Right atrium auricular region (tissue), 2 donors: Measurements from ENCODE around the gene SUFU. TPM values are rescaled to one million over a fixed set of nuclear protein-coding genes. Genes with fewer than 3 reads are reported as not detected.
"Not testable (repeated sequence)": the region's sequence is repeated elsewhere in the genome, so short reads cannot be mapped to it uniquely, and the experiment has no call there.

Source experiments
- DNase-seq: peaks from one replicate; pipeline ENCODE4 v3.0.0-alpha.2; 2019; ENCODE audit warnings: low spot score
- H3K27ac ChIP-seq, 2 donors: fragments of 200-600 bp; sonication (generic); 1 replicate in 1 of 2; 2 replicates in 1 of 2; pipeline ENCODE4 v1.5.1; 2016 to 2019
- H3K27me3 ChIP-seq, 2 donors: fragments of 200-600 bp; sonication (generic); one replicate each; pipeline versions ENCODE4 v1.5.1 to v1.6.0; 2017 to 2019
- H3K36me3 ChIP-seq: fragments of 200-600 bp; sonication (generic); one replicate; pipeline ENCODE4 v1.5.1; 2016
- H3K4me1 ChIP-seq, 2 donors: fragments of 200-600 bp; sonication (generic); one replicate each; pipeline versions ENCODE4 v1.5.1 to v1.6.0; 2017 to 2019
- H3K4me3 ChIP-seq, 2 donors: fragments of 200-600 bp; sonication (generic); 1 replicate in 1 of 2; 2 replicates in 1 of 2; pipeline ENCODE4 v1.5.1; 2017 to 2019; ENCODE audit warnings: mild to moderate bottlenecking in 1 of 2, moderate library complexity in 1 of 2
- H3K9me3 ChIP-seq, 2 donors: fragments of 200-600 bp; sonication (generic); one replicate each; pipeline ENCODE4 v1.5.1; 2019
- total RNA-seq, 2 donors: library from RNA; depleted of rRNA; stranded (reverse); fragments of >200 nt; gene quantifications; one replicate each; pipeline ENCODE4 v1.1.0, GENCODE V29; 2016
- TF ChIP-seq, protein P1 (sequence below), 2 donors: fragments of 200-600 bp; sonication (generic); IDR thresholded peaks; one replicate each; pipeline ENCODE4 v1.5.1; 2019; ENCODE audit warnings: antibody characterized with exemption in 2 of 2

Gene SUFU
- total RNA-seq, 2 donors from 2014 or later, result 4.9 to 6.4 TPM

DNA sequence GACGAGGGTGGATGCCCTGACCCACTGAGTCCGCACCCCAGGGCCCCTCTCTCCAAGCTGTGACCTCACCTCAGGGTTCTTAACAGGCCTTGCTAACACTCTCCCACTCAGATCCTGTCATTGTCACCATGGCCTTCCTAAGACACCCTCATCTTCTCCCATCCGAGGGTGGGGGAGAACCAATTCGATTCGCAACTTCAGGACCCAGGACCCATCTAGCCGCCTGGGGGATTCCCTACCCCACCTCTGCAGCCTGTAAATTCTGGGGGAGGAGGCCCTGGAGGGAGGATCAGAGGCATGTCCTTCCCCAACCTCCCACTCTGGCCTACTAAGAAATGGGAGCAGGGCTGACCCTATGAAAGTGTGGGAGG, 157.9 kb downstream of the SUFU start:
- H3K27ac ChIP-seq, result peak overlapping the region in 1 of 2 donors; percentile 13
- H3K4me3 ChIP-seq, result peak overlapping the region in 1 of 2 donors; percentile 6
- peaks cover 0 to 35% of the 10 kb centered on the region in 2 donors for H3K4me1 ChIP-seq
- peaks cover 21% of the 10 kb centered on the region for H3K36me3 ChIP-seq
- DNase-seq, result no peak
- H3K27me3 ChIP-seq, result no peaks in the 10 kb centered on the region
- H3K9me3 ChIP-seq, result no peaks in the 10 kb centered on the region
- TF ChIP-seq, protein P1, sequence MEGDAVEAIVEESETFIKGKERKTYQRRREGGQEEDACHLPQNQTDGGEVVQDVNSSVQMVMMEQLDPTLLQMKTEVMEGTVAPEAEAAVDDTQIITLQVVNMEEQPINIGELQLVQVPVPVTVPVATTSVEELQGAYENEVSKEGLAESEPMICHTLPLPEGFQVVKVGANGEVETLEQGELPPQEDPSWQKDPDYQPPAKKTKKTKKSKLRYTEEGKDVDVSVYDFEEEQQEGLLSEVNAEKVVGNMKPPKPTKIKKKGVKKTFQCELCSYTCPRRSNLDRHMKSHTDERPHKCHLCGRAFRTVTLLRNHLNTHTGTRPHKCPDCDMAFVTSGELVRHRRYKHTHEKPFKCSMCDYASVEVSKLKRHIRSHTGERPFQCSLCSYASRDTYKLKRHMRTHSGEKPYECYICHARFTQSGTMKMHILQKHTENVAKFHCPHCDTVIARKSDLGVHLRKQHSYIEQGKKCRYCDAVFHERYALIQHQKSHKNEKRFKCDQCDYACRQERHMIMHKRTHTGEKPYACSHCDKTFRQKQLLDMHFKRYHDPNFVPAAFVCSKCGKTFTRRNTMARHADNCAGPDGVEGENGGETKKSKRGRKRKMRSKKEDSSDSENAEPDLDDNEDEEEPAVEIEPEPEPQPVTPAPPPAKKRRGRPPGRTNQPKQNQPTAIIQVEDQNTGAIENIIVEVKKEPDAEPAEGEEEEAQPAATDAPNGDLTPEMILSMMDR (IDR thresholded peaks at IDR 0.05), result no peak

DNA sequence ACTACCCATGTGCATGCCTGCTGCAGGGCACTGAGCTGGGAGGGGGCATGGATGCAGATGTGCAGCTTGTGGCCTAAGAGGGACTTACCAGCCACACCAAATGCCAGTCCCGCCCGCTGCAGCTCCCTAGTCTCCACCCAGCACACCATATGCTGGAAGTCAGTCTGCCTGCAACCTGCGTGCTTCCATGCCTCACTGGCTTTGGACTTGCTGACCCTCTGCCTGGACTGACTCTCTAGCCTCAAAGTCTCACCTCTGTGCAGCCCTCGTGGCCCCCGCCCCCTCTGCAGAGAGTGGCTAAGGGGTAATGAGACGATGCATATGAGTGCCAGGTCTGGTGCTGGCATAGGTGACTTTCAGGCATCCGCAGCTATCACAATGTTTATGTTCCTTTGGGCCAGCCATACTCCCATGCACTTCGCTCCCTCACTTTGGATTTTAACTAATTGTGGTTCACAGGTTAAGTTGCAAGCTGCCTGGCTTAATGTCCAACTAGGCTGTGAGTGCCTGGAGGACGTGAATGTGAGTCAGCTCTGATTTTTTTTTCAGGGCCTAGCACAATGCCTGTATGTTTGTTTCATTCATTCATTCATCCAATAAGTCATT, 162.2 kb downstream of the SUFU start:
- peaks cover 0 to 39% of the 10 kb centered on the region in 2 donors for H3K4me1 ChIP-seq
- H3K27ac ChIP-seq, result no peak overlapping the region
- TF ChIP-seq, protein P1 (IDR thresholded peaks at IDR 0.05), result no peak
- no peaks in the 10 kb centered on the region for H3K27me3 ChIP-seq
- no peak for DNase-seq
- no peaks in the 10 kb centered on the region for H3K9me3 ChIP-seq
- no peaks in the 10 kb centered on the region for H3K36me3 ChIP-seq
- no peak overlapping the region for H3K4me3 ChIP-seq

DNA sequence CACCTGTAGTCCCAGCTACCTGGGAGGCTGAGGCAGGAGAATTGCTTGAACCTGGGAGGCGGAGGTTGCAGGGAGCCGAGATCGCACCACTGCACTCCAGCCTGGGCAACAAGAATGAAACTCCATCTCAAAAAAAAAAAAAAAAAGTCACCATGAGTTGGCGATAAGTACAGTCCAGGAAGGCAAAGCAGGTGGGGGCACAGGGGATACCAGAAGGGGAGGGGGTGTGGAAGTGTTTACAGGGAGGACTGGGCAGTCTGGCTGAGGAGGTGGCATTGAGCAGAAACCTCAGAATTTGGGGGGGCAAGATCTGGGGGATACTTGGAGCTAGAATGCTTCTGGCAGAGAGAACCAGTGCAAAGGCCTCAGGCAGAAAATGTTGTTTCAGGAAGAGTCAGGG, 163.6 kb downstream of the SUFU start:
- not testable (repeated sequence) for H3K36me3 ChIP-seq, H3K27me3 ChIP-seq, H3K4me3 ChIP-seq, H3K27ac ChIP-seq, H3K9me3 ChIP-seq, DNase-seq
- peaks cover 0 to 41% of the 10 kb centered on the region in 2 donors for H3K4me1 ChIP-seq

DNA sequence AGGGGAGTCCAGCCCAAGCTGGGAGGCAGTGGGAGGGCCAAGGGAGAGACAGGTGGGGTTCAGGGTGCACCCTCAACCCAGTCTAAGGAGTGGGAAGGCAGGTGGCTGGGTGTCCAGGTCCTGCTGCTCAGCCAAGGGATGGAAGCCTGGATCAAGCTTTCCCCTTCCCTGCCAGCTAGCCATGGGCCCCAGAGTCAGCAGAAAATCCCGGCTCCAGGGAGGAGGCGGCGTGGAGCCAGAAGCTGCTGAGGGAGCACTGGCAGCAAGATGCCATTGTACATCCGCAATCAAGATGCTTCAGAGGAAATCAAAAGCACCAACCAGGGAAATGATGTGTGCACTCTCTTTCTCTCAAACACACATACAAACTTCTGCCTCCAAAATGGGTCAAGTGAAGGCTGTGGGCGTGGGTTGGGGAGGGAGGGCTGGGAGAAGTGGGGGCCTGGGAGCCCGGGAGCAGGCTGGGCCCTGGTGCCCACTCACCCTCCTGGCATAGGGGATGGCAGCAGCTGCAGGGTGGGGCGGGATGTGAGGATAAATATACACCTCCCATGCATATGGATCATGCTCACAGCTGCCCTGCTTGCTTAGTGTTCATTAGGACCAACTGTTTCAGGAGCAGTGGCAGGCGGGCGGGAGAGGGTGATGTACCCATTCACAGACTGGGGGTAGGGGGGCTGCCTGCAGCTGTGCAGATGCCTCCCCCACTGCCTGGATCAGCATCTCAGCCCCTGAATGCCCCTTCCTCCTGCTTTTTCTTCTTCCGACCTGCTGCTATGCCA, 164.7 kb downstream of the SUFU start:
- TF ChIP-seq, protein P1 (IDR thresholded peaks at IDR 0.05), result no peak
- DNase-seq, result no peak
- Histone ChIP-seq H3K9me3 (no peaks in the 10 kb centered on the region), H3K27me3 (no peaks in the 10 kb centered on the region), H3K4me1 (peaks cover 0 to 50% of the 10 kb centered on the region in 2 donors), H3K4me3 (no peak overlapping the region), H3K27ac (peak overlapping the region; percentile 73 to 78), H3K36me3 (no peaks in the 10 kb centered on the region)

DNA sequence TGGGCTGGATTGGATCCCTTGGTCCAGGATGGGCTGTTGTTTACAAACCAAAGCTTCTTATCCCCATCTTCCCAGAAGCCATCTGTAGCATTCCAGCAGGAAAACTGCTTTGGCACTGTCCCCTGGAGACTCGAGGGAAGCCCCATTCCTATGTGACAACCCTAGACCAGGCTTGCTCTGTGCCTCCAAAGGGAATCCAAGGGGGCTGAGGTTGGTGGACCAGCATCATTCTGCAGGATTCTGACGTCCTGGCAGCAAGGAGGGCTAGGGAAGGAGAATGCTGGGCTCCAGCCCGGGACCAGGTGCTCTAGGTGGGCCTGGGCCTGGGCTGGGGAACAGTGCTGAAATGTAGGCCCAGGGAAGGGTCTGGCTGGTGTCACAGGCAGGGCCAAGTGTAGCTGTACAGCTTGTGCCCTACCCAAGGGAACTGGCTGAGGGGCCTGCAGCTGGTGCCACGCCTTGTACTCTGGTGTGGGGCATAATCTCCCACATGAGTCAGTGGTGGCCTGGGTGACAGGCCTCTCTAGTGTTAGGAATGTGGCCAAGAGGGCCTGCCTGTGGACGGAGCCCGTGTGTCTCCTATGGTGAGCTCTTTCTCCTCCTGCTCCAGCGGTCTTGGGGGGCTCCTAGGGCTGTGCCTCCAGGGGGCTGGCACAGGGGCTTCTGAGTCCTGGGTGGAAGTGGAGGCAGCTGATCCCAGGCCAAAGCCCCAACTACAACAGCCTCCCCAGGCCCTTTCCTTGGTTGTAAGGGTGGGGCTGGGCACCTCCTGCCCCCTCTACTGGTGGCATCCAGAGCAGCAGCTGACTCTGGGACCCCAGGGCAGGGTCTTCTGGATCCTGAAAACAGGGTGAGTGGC, 165.7 kb downstream of the SUFU start:
- no peaks in the 10 kb centered on the region for H3K36me3 ChIP-seq
- H3K4me1 ChIP-seq, result peaks cover 0 to 60% of the 10 kb centered on the region in 2 donors
- peak; percentile 76 for DNase-seq
- H3K27ac ChIP-seq, result peak overlapping the region; percentile 73 to 78
- no peaks in the 10 kb centered on the region for H3K27me3 ChIP-seq
- no peaks in the 10 kb centered on the region for H3K9me3 ChIP-seq
- no peak overlapping the region for H3K4me3 ChIP-seq
- TF ChIP-seq, protein P1 (IDR thresholded peaks at IDR 0.05), result peak in 1 of 2 donors; percentile 63
